Endothelial cell of umbilical vein (primary cell): Measurements from ENCODE around the gene AGPS. TPM values are rescaled to one million over a fixed set of nuclear protein-coding genes. Genes with fewer than 3 reads are reported as not detected.

Experiments used
- BruUV-seq: library from RNA; stranded (reverse); fragments of 400-500 nt; replicated peaks from 2 replicates; lab custom pipeline; 2021; lab: Mats Ljungman, UMichigan
- CTCF ChIA-PET: fragments of 300-600, 350-600 bp; sonication (Branson Sonifier 250); formaldehyde crosslinking; loops from one replicate; lab custom pipeline; 2021; ENCODE audit warnings: antibody characterized with exemption, inconsistent platforms; lab: Charles Lee
- POLR2A ChIA-PET: fragments of 300-600, 350-600 bp; sonication (Branson Sonifier 250); formaldehyde crosslinking; loops from one replicate; lab custom pipeline; 2021; ENCODE audit warnings: antibody characterized with exemption, inconsistent platforms; lab: Charles Lee
- DNase-seq: peaks from one replicate; pipeline ENCODE4 v3.0.0-alpha.2; 2011; ENCODE audit warnings: low read depth, low spot score
- FAIRE-seq: peaks from 2 replicates; lab custom pipeline; 2011; peaks lifted over from hg19 to GRCh38; lab: Jason Lieb, UNC
- H2AFZ ChIP-seq: 2 replicates; pipeline ENCODE4 v1.6.0; 2012; ENCODE audit warnings: low read depth, low read length, control low read depth, inconsistent platforms
- H3K27ac ChIP-seq: 2 replicates; pipeline ENCODE4 v1.5.1; 2011; ENCODE audit warnings: low read depth, mild to moderate bottlenecking, control low read depth, low read length, moderate library complexity; ENCODE audit not compliant: insufficient read depth
- H3K27me3 ChIP-seq, 2 experiments: 2 replicates each; pipeline versions ENCODE4 v1.6.0 to v1.6.1; 2011; ENCODE audit warnings: low read length in 2 of 2, mixed read lengths in 1 of 2; ENCODE audit not compliant: control insufficient read depth in 2 of 2, insufficient read depth in 2 of 2
- H3K36me3 ChIP-seq, 2 experiments: 2 replicates in 1 of 2; 3 replicates in 1 of 2; pipeline ENCODE4 v1.5.1; 2011; ENCODE audit warnings: low read length in 2 of 2, mild to moderate bottlenecking in 1 of 2, moderate library complexity in 1 of 2; ENCODE audit not compliant: control insufficient read depth in 2 of 2, insufficient read depth in 2 of 2; ENCODE audit errors: extremely low read depth in 1 of 2
- H3K4me1 ChIP-seq: 3 replicates; pipeline ENCODE4 v1.5.1; 2011; ENCODE audit warnings: mild to moderate bottlenecking, low read length; ENCODE audit not compliant: control insufficient read depth, insufficient read depth; ENCODE audit errors: extremely low read depth
- H3K4me2 ChIP-seq: 2 replicates; pipeline ENCODE4 v1.6.1; 2011; ENCODE audit warnings: low read length, control low read depth, mixed read lengths; ENCODE audit not compliant: insufficient read depth
- H3K4me3 ChIP-seq, 3 experiments: fragments of 200-600 bp in 1 of 3; sonication (generic), shearing (Covaris generic) in 1 of 3; replicated peaks in 1 of 3; 2 replicates each; pipeline ENCODE4 v1.5.1; 2011 to 2016; ENCODE audit warnings: control low read depth in 3 of 3, low read length in 3 of 3, mild to moderate bottlenecking in 2 of 3, inconsistent platforms in 1 of 3, low read depth in 1 of 3, moderate library complexity in 1 of 3; ENCODE audit not compliant: insufficient read depth in 1 of 3
- H3K79me2 ChIP-seq: 2 replicates; pipeline ENCODE4 v1.6.0; 2012; ENCODE audit warnings: low read length, inconsistent platforms; ENCODE audit not compliant: control insufficient read depth, insufficient read depth
- H3K9ac ChIP-seq: replicated peaks from 2 replicates; pipeline ENCODE3; 2011; ENCODE audit warnings: low read length, control low read depth; ENCODE audit not compliant: insufficient read depth; ENCODE audit errors: extremely low read depth
- H3K9me1 ChIP-seq: replicated peaks from 3 replicates; pipeline ENCODE4 v1.6.0; 2011; ENCODE audit warnings: mild to moderate bottlenecking, low read length; ENCODE audit not compliant: control insufficient read depth, insufficient read depth; ENCODE audit errors: extremely low read depth
- H3K9me3 ChIP-seq: replicated peaks from 2 replicates; pipeline ENCODE4 v1.5.1; 2012; ENCODE audit warnings: low read length, inconsistent platforms; ENCODE audit not compliant: control insufficient read depth, insufficient read depth
- H4K20me1 ChIP-seq: replicated peaks from 2 replicates; pipeline ENCODE3; 2011; ENCODE audit warnings: mild to moderate bottlenecking, low read length; ENCODE audit not compliant: control insufficient read depth, insufficient read depth; ENCODE audit errors: extremely low read depth
- EZH2 ChIP-seq: IDR thresholded peaks from 2 replicates; pipeline ENCODE4 v1.6.1; 2012; ENCODE audit warnings: borderline replicate concordance, low read depth, mild to moderate bottlenecking, moderate library complexity, low read length, inconsistent platforms; ENCODE audit not compliant: severe bottlenecking
- FOS ChIP-seq: IDR thresholded peaks from 2 replicates; pipeline ENCODE4 v1.6.1; 2011; ENCODE audit warnings: mild to moderate bottlenecking, low read length, moderate library complexity, borderline replicate concordance; ENCODE audit not compliant: insufficient read depth
- GATA2 ChIP-seq: IDR thresholded peaks from 2 replicates; pipeline ENCODE4 v1.7.0; 2011; ENCODE audit warnings: low read depth, mild to moderate bottlenecking, moderate library complexity, mixed read lengths, low read length; ENCODE audit not compliant: insufficient read length, insufficient read depth
- JUN ChIP-seq: IDR thresholded peaks from 2 replicates; pipeline ENCODE4 v1.6.1; 2011; ENCODE audit warnings: borderline replicate concordance, low read depth; ENCODE audit not compliant: insufficient read length, insufficient read depth
- MAX ChIP-seq: IDR thresholded peaks from 2 replicates; pipeline ENCODE4 v1.6.1; 2011; ENCODE audit not compliant: insufficient read depth, insufficient read length
- MYC ChIP-seq: IDR thresholded peaks from one replicate; pipeline ENCODE4 v1.6.1; 2011; ENCODE audit warnings: mild to moderate bottlenecking, low read depth, low read length
- POLR2A ChIP-seq: IDR thresholded peaks from 2 replicates; pipeline ENCODE4 v1.6.1; 2012; ENCODE audit warnings: low read depth, mild to moderate bottlenecking, control low read depth, low read length
- POLR2AphosphoS5 ChIP-seq: IDR thresholded peaks from 2 replicates; pipeline ENCODE4 v1.6.1; 2012; ENCODE audit warnings: low read depth, mild to moderate bottlenecking, control low read depth, low read length, moderate library complexity; ENCODE audit not compliant: insufficient read depth
- dilution Hi-C: fragments of 300-500 bp; cut with MboI; formaldehyde crosslinking; loops from one replicate; pipeline ENCODE4 v1.15.0; 2019; ENCODE audit warnings: low sequenced_read_pairs; ENCODE audit not compliant: extremely low pct_ligation_motif_present
- intact Hi-C: fragments of 100-400 bp; cut with micrococcal nuclease; formaldehyde crosslinking; loops from one replicate; pipeline ENCODE4 v1.10.0; 2022
- polyA plus RNA-seq, 4 experiments: library from polyadenylated mRNA; depleted of rRNA in 3 of 4; stranded (reverse) in 3 of 4; unstranded in 1 of 4; fragments of >200 nt; gene quantifications; 2 replicates each; pipeline versions ENCODE4 v1.2.1 to v1.2.3, GENCODE V29; 2011 to 2012; ENCODE audit warnings: missing spikeins in 1 of 4
- total RNA-seq: library from RNA; stranded (reverse); gene quantifications from 2 replicates; pipeline ENCODE4 v1.2.3, GENCODE V29; 2021
- TF ChIP-seq, protein P1 (sequence below), 2 donors: IDR thresholded peaks; 1 replicate in 1 of 2; 2 replicates in 1 of 2; pipeline ENCODE4 v1.5.1; 2011; ENCODE audit warnings: low read length in 2 of 2, mild to moderate bottlenecking in 2 of 2, moderate library complexity in 2 of 2, control low read depth in 1 of 2, inconsistent platforms in 1 of 2, low read depth in 1 of 2; ENCODE audit not compliant: insufficient read depth in 1 of 2; ENCODE audit errors: extremely low read depth in 1 of 2

AGPS gene
- total and polyA plus RNA-seq, 2 donors (not counting 3 experiments of a cell fraction or from before 2014, with no cell fraction given), result 10.1 to 96.5 TPM

- Histone ChIP-seq H3K4me2 (no peak overlapping the region), H3K9me3 (no peaks in the 10 kb centered on the region), H2AFZ (no peak overlapping the region), H3K79me2 (no peaks in the 10 kb centered on the region), H3K27ac (no peak overlapping the region), H3K36me3 (no peaks in the 10 kb centered on the region), H3K4me3 (no peak overlapping the region), H4K20me1 (no peaks in the 10 kb centered on the region), H3K4me1 (no peaks in the 10 kb centered on the region), H3K27me3 (peaks cover 0 to 3% of the 10 kb centered on the region in 2 experiments), H3K9ac (no peak overlapping the region), H3K9me1 (no peaks in the 10 kb centered on the region)
- dilution Hi-C loops (no loop called here), intact Hi-C loops (no loop called here)
- ChIA-PET POLR2A (no interaction called here), CTCF (interaction anchor here (4.9 kb wide), 1 partner anchor 11 kb away, joined by 25 read pairs; no protein-coding TSS in a partner anchor)
- FAIRE-seq (no peak), DNase-seq (no peak)
- TF ChIP-seq POLR2AphosphoS5, result no peak
- no peak for TF ChIP-seq EZH2
- TF ChIP-seq, protein P1, sequence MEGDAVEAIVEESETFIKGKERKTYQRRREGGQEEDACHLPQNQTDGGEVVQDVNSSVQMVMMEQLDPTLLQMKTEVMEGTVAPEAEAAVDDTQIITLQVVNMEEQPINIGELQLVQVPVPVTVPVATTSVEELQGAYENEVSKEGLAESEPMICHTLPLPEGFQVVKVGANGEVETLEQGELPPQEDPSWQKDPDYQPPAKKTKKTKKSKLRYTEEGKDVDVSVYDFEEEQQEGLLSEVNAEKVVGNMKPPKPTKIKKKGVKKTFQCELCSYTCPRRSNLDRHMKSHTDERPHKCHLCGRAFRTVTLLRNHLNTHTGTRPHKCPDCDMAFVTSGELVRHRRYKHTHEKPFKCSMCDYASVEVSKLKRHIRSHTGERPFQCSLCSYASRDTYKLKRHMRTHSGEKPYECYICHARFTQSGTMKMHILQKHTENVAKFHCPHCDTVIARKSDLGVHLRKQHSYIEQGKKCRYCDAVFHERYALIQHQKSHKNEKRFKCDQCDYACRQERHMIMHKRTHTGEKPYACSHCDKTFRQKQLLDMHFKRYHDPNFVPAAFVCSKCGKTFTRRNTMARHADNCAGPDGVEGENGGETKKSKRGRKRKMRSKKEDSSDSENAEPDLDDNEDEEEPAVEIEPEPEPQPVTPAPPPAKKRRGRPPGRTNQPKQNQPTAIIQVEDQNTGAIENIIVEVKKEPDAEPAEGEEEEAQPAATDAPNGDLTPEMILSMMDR (IDR thresholded peaks at IDR 0.05; ENCODE audit: extremely low read depth in 1 of 2, insufficient read depth in 1 of 2, low read depth in 1 of 2, low read length in 2 of 2), result no peak
- TF ChIP-seq GATA2, result no peak
- TF ChIP-seq FOS, result no peak
- no peak for TF ChIP-seq MAX
- no peak for TF ChIP-seq JUN
- TF ChIP-seq POLR2A, result no peak
- no peak for TF ChIP-seq MYC
- no TSS peak for BruUV-seq
Measured at GRCh38 chr2:177592945-177593344, 200.4 kb downstream of the AGPS start.
